PC-3 (cell line): ENCODE data around the gene MAN2B1.

Source experiments
- CTCF ChIP-seq: fragments of 300-600 bp; sonication (generic); conservative IDR thresholded peaks from 2 replicates; pipeline ENCODE4 v1.5.1; 2017; ENCODE audit warnings: antibody characterized with exemption, low read depth, mild to moderate bottlenecking, low read length
- EZH2 ChIP-seq: fragments of 300-600 bp; sonication (generic); IDR thresholded peaks from one replicate; pipeline ENCODE4 v1.6.1; 2017; ENCODE audit warnings: antibody characterized with exemption, mild to moderate bottlenecking, low read length; ENCODE audit not compliant: unreplicated experiment

- TF ChIP-seq CTCF (no peak), EZH2 (no peak)
Measured at GRCh38 chr19:12656899-12657571, 9.5 kb downstream of the MAN2B1 start.
